ENCODE results near the gene MLST8.

MLST8 gene

DNA sequence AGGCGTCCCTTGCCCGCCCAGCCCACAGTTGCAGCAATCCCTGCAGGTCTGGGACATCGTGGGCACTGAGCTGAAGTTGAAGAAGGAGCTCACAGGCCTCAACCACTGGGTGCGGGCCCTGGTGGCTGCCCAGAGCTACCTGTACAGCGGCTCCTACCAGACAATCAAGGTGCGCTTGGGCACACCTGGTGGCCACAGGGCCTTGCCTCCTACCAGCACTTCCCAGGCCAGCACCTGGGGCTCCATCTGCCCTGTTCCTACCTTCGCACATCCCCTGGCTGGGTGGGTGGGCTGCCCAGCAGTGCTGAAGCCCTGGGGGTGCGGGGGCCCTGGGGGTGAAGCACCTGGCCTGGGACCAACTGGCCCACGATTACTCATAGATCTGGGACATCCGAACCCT is 29.8 kb upstream of the MLST8 start:
- Histone ChIP-seq H3K36me3 (ENCODE audit: insufficient read depth) (peaks cover 6% of the 10 kb centered on the region; the same call in 1 of the 2 replicates), H3K27ac (no peak overlapping the region), H3K9ac (no peak overlapping the region), H2AFZ (ENCODE audit: low read depth) (no peak overlapping the region), H3K4me2 (no peak overlapping the region), H3K79me2 (ENCODE audit: insufficient read depth, low read depth) (no peaks in the 10 kb centered on the region), H3K27me3 (ENCODE audit: insufficient read depth, low read depth) (no peaks in the 10 kb centered on the region), H4K20me1 (ENCODE audit: insufficient read depth) (no peaks in the 10 kb centered on the region), H3K4me3 (IDR thresholded peaks at IDR 0.05; ENCODE audit: insufficient read depth, low read depth, low read length) (no peak overlapping the region), H3K4me1 (ENCODE audit: low read depth, poor library complexity, severe bottlenecking) (no peaks in the 10 kb centered on the region)
- TF ChIP-seq, protein P1, sequence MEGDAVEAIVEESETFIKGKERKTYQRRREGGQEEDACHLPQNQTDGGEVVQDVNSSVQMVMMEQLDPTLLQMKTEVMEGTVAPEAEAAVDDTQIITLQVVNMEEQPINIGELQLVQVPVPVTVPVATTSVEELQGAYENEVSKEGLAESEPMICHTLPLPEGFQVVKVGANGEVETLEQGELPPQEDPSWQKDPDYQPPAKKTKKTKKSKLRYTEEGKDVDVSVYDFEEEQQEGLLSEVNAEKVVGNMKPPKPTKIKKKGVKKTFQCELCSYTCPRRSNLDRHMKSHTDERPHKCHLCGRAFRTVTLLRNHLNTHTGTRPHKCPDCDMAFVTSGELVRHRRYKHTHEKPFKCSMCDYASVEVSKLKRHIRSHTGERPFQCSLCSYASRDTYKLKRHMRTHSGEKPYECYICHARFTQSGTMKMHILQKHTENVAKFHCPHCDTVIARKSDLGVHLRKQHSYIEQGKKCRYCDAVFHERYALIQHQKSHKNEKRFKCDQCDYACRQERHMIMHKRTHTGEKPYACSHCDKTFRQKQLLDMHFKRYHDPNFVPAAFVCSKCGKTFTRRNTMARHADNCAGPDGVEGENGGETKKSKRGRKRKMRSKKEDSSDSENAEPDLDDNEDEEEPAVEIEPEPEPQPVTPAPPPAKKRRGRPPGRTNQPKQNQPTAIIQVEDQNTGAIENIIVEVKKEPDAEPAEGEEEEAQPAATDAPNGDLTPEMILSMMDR (conservative IDR thresholded peaks at IDR 0.05; ENCODE audit: low read depth, low read length), result no peak

DNA sequence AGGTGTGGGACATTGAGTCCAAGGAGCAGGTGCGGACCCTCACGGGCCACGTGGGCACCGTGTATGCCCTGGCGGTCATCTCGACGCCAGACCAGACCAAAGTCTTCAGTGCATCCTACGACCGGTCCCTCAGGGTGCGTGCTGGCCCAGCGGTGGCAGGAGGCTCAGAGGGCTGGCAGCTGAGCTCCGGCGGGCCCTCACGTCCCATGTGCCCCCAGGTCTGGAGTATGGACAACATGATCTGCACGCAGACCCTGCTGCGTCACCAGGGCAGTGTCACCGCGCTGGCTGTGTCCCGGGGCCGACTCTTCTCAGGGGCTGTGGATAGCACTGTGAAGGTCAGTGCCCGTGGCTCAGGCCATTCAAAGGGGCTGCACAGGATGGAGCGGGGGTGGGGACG is 29.2 kb upstream of the MLST8 start:
- Histone ChIP-seq H3K9ac (no peak overlapping the region), H3K4me2 (no peak overlapping the region), H3K27me3 (ENCODE audit: insufficient read depth, low read depth) (no peaks in the 10 kb centered on the region), H2AFZ (ENCODE audit: low read depth) (no peak overlapping the region), H3K36me3 (ENCODE audit: insufficient read depth) (peaks cover 6% of the 10 kb centered on the region; the same call in 1 of the 2 replicates), H3K4me3 (IDR thresholded peaks at IDR 0.05; ENCODE audit: insufficient read depth, low read depth, low read length) (no peak overlapping the region), H3K79me2 (ENCODE audit: insufficient read depth, low read depth) (no peaks in the 10 kb centered on the region), H4K20me1 (ENCODE audit: insufficient read depth) (no peaks in the 10 kb centered on the region), H3K27ac (no peak overlapping the region), H3K4me1 (ENCODE audit: low read depth, poor library complexity, severe bottlenecking) (no peaks in the 10 kb centered on the region)
- TF ChIP-seq, protein P1 (conservative IDR thresholded peaks at IDR 0.05; ENCODE audit: low read depth, low read length), result no peak

DNA sequence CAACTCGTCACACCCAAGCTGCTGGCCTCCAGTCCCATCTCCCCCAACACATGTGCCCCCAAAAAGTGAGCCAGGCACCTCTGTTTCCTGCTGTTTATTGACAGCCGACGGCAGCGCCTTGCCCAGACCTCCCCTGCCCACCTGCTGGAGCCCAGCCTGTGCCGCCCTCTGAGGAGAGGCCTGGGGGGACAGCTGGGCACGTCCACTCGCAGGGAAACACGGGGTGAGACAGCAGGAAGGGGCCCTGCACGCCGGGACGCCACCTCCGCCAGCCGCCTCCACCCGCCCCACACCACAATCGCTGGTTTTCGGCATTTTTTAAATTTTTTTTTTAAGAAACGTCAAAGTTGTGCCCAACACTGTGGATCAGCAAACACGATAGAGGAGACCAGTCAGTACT is 28.2 kb upstream of the MLST8 start:
- Histone ChIP-seq H3K4me2 (no peak overlapping the region), H3K36me3 (ENCODE audit: insufficient read depth) (peaks cover 6% of the 10 kb centered on the region; the same call in 1 of the 2 replicates), H4K20me1 (ENCODE audit: insufficient read depth) (no peaks in the 10 kb centered on the region), H3K79me2 (ENCODE audit: insufficient read depth, low read depth) (no peaks in the 10 kb centered on the region), H3K4me3 (IDR thresholded peaks at IDR 0.05; ENCODE audit: insufficient read depth, low read depth, low read length) (no peak overlapping the region), H3K9ac (no peak overlapping the region), H3K27me3 (ENCODE audit: insufficient read depth, low read depth) (no peaks in the 10 kb centered on the region), H2AFZ (ENCODE audit: low read depth) (no peak overlapping the region), H3K4me1 (ENCODE audit: low read depth, poor library complexity, severe bottlenecking) (no peaks in the 10 kb centered on the region), H3K27ac (no peak overlapping the region)
- TF ChIP-seq, protein P1 (conservative IDR thresholded peaks at IDR 0.05; ENCODE audit: low read depth, low read length), result no peak

DNA sequence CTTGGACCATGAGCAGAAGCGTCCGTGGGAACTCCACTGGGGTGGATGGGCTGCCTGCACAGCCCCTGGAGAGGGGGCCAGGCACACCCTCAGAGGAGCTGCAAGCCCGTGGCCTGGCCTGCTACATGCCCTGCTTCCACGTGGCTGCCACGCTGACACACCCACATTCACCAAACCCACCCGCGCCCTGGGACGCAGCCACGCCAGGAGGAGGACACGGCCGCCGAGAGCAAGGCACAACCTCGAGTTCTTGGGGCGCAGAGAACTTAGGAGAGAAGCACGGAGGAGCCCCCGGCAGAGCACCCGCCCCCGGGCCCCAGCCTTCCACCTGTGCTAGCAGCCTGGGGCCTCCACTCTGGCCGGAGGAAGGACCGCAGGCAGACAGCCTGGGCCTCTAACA is 27.7 kb upstream of the MLST8 start:
- no peaks in the 10 kb centered on the region for H3K4me1 ChIP-seq (ENCODE audit: low read depth, poor library complexity, severe bottlenecking)
- H3K4me3 ChIP-seq (IDR thresholded peaks at IDR 0.05; ENCODE audit: insufficient read depth, low read depth, low read length), result no peak overlapping the region
- H3K36me3 ChIP-seq (ENCODE audit: insufficient read depth), result peaks cover 6% of the 10 kb centered on the region; the same call in 1 of the 2 replicates
- H3K27me3 ChIP-seq (ENCODE audit: insufficient read depth, low read depth), result no peaks in the 10 kb centered on the region
- H3K27ac ChIP-seq, result no peak overlapping the region
- no peaks in the 10 kb centered on the region for H4K20me1 ChIP-seq (ENCODE audit: insufficient read depth)
- TF ChIP-seq, protein P1 (conservative IDR thresholded peaks at IDR 0.05; ENCODE audit: low read depth, low read length), result no peak
- no peaks in the 10 kb centered on the region for H3K79me2 ChIP-seq (ENCODE audit: insufficient read depth, low read depth)
- no peak overlapping the region for H3K4me2 ChIP-seq
- no peak overlapping the region for H3K9ac ChIP-seq
- H2AFZ ChIP-seq (ENCODE audit: low read depth), result no peak overlapping the region

All from KMS-11 (cell line).